ENCODE measurements around the gene CMSS1. TPM values are rescaled to one million over a fixed set of nuclear protein-coding genes. Genes with fewer than 3 reads are reported as not detected.

CMSS1 gene
- total RNA-seq, 1 experiment from 2014 or later = 35.7 TPM

DNA sequence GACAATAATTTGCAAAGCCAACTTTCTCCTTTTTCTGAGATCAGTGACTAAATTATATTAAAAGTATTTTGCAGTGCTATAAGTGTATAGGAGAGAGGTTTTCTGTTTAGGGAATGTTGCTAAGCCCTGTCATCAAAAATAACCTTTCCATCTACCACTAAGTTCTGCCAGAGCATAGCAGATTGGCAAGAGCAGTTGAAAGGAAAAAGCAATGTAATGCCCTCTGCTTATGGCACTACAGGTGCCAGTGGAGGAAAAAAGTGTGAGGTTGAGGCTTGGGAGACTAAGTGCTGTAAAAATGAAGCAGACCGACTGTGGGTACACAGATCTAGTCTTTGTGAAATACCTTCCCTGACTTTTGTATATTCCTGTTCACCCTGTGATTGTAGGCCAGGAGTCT is 285.1 kb downstream of the CMSS1 start:
- in situ Hi-C loops (cut with HindIII; ENCODE audit: low sequenced_read_pairs) = no loop called here
- DNase-seq (ENCODE audit: low spot score) = no peak

DNA sequence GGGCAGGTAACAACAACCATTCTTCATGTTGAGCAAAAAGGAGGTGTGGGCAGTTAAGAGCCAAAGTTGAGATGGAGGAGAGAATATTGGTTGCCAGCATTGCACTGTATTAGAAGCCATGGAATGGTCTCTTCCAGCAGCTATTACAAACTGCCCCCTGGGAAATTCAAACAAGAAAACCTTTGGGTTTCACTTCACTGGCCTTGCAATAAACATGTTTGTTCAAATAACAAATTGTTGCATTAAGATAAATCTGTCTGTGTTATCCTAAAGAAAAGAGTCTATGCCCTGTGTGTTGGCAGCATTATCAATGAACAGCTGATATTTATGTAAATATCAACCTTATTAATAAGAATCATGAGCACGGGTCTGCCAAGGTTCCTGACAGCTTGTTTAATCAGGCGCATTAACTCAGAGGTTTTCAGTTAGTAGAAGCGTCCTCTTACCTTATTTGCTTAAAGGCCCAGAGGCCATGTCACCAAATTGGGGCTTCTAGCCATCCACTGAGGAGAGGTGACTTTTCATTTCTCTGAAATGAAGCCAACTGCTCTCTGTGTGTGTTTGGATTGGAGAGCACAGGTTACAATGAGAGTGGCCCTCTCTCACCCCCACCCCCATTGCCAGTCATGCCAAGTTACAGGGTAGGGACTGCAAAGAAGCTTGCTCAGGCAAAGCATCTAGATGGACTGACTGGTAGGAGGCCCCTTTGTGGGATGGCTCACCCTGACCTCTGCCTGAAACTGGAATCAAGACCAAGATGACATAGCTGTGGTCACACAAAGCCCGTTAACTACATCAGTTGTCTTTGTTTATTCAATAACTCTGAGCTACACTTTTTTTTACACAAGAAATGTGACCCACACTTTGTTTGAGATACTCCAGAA is 286.1 kb downstream of the CMSS1 start:
- no peak for DNase-seq (ENCODE audit: low spot score)
- in situ Hi-C loops (cut with HindIII; ENCODE audit: low sequenced_read_pairs) = no loop called here

DNA sequence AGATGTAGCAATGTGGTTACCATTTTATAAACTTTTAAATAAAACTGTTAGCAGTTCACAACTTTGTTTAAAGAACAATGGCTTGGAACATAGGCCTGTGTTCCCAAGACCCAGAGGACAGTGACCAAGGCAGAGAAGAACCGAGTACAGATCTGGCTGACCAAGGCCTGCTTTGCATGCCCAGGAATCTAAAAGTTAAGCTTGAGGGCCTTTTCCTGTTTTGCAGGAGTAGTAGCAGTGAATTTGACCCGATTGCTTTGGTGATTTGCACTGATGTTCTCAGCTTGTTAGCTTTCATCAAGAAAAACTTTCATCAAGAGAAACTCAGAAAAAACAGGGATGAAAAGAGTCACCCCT is 286.8 kb downstream of the CMSS1 start:
- in situ Hi-C loops (cut with HindIII; ENCODE audit: low sequenced_read_pairs) = no loop called here

DNA sequence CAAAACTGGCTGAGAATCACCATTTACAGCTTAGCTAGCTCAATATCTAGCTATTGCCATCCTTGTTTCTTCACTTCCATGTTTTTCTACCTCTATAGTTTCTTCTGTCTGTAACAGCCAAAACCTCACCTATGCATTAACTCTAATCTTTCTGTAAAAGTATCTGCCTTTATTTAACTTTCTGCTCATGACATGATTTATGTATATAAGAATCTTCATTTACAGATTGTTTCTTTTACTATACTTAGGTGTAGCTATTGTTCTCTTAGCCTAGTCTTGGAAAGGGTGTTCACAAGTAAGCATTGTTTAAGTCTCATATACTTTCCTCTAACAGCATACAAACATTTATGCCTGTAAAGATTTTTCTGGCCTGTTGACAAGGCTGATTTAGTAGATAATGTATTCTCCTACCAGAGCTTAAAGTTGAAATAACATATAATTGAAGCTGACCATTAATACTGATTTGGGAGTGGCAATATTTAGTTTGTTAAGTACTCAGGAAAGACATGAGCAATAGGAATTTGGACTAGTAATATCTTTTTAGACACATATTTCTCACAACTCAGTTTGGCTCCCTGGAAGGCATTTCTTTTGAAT is 287.3 kb downstream of the CMSS1 start:
- in situ Hi-C loops (cut with HindIII; ENCODE audit: low sequenced_read_pairs) = no loop called here
- no peak for DNase-seq (ENCODE audit: low spot score)

More for the DNA sequence above, 286.8 kb downstream of the CMSS1 start:
- no peak for DNase-seq (ENCODE audit: low spot score)

DNA sequence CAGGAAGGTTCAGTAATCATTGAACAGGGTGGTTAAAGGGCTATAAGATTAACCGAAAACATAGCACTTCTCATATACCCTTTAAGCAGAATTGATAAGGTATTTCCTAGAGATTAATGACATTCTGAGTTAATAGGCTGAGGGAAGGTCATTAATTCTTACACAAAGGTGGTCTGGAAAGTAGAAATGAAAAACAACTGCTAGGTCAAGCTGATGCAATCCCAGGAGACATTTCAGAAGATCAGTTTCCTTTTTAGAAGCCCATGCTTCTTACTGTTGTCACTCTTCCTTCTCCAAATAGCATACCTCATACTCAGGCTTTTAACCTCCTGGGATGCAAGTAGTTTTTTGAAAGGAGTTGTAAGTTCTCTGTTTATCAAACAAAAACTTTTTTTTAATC is 287.8 kb downstream of the CMSS1 start:
- no peak for DNase-seq (ENCODE audit: low spot score)
- in situ Hi-C loops (cut with HindIII; ENCODE audit: low sequenced_read_pairs) = no loop called here

DNA sequence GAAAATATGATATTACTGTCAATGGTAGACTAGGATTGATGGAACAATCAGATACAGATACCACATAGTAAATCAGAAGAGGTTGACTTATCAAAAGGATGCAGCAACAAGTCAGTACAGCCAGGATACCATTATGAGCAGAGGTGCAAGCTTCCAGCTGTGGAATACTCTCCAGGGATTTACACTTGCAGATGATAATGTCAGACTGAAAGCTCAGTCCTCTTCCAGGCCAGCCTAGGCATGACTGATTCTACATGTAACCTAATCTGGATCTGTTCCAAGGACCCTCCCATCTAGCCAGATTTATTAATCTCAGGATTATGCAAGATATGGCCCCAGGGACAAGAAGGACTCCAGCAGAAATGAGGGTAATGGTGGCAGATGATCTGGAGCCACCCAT is 288.4 kb downstream of the CMSS1 start:
- no peak for DNase-seq (ENCODE audit: low spot score)
- in situ Hi-C loops (cut with HindIII; ENCODE audit: low sequenced_read_pairs) = no loop called here

DNA sequence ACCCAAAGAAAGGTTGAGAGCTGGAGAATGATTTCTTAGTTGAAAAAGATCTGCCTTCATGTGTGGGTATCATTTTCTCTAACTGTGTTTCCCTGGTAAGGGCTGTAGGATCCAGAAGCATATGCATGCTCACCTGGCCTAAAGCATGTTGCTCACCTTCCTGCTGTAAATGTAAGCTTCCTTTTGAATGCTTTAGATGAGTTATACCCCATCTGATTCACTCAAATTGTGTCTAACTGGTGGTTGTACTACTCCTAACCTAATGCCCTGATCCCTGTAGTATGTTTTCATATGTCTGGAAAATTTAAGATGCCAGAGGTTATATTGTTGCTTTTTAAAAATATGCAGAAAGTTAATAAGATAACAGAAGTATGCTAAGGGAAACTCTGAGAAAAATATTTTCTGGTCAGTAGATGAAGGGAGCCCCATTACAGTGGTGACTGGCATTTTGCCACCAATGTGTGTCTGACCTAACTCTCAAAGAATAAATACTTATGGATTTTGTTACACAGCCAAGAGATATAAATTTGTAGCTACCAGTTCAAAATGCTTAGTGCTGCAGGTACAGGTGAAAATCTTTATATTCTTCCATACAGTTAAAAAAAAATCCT is 289.0 kb downstream of the CMSS1 start:
- in situ Hi-C loops (cut with HindIII; ENCODE audit: low sequenced_read_pairs) = no loop called here
- DNase-seq (ENCODE audit: low spot score) = no peak

DNA sequence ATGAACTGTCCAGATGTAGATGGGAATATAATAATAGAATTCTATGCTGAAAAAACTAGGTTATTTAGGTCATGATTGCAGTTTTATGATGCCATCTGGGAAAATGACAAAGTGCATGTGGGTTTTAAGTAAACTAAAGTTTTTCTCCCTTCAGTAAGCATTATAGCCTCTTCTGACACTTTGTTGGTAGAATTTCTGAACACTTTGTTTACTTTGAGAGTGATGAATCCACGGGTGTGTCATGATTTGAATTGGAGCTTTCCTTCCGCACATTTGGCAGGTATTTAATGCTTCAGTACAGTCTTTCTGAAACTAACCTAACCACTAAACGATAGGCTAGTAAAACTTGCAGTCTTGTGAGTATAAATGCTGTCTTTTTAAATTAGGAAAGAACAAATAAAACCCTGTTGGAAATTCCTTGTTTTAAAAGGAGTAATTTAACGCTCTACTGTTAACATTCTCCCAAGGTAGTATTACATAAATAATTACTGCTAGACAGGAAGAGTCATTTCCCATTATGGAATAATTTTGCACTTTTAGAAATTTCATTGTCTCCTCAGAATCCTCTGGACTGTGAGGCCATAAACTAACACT is 289.7 kb downstream of the CMSS1 start:
- in situ Hi-C loops (cut with HindIII; ENCODE audit: low sequenced_read_pairs) = no loop called here
- DNase-seq (ENCODE audit: low spot score) = no peak

DNA sequence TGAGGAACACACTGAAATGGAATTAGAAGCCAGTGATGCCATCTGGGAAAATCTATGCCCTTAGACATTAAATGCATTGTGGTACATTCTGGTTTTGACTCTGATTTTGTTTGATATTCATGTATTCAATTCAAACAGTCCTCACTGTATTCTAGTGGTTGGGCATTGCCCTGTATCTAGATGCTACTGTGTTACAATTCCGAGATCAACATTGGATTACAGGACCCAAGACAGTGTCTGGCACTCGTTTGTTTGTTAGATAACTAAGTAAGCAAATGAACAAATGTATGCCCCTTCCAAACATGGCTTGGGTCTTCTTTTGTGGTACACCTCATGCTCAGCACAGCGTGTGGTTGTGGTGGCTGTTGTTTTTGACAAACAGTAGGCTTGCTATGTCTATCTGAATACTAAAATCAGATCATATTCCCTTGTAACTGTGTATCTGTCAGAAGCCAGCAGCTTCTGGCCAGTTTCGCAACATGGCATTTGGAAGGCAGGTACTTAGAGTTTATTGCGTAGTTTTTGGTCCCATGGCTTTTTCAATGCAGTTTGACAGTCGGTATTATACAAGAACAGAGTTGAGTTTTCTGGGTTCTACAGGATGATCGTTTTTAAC is 290.9 kb downstream of the CMSS1 start:
- in situ Hi-C loops (cut with HindIII; ENCODE audit: low sequenced_read_pairs) = no loop called here
- DNase-seq (ENCODE audit: low spot score) = no peak

DNA sequence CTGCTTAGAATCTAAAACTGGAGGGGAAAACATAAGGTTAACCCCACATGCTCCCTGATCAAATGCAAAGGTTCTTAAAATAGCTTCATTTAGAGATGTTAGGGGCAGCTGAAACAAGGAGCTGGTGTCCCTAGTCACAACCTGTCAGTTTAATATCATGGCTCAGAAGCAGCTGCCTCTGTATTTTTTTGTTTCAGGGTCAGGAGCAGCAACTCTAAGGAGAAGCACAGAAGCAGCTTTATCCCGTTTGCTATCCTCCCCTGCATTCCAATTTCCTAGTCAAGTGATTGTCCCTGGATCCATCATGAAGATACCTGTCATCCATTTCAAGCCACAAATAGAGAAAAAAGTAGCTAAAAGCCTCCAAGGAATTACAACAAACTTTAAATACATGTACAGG is 292.5 kb downstream of the CMSS1 start:
- in situ Hi-C loops (cut with HindIII; ENCODE audit: low sequenced_read_pairs) = no loop called here
- no peak for DNase-seq (ENCODE audit: low spot score)

DNA sequence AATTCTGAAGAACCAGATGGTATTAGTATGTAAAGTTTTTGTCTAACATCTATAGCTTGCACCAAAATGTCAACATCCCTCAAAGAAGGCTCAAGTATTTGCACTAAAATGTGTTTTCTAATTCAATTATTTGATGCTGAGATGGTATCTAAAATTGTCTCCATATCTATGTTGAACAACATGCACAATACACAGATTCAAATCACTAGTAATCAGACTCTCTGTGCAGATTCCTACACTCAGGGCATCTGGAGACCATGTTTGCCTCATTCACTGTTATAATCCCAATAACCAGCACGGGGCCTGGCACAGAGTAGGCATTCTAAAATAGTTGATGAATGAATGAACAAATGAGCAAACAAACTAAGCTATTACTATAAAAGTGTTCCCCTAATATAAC is 294.1 kb downstream of the CMSS1 start:
- DNase-seq (ENCODE audit: low spot score) = no peak

DNA sequence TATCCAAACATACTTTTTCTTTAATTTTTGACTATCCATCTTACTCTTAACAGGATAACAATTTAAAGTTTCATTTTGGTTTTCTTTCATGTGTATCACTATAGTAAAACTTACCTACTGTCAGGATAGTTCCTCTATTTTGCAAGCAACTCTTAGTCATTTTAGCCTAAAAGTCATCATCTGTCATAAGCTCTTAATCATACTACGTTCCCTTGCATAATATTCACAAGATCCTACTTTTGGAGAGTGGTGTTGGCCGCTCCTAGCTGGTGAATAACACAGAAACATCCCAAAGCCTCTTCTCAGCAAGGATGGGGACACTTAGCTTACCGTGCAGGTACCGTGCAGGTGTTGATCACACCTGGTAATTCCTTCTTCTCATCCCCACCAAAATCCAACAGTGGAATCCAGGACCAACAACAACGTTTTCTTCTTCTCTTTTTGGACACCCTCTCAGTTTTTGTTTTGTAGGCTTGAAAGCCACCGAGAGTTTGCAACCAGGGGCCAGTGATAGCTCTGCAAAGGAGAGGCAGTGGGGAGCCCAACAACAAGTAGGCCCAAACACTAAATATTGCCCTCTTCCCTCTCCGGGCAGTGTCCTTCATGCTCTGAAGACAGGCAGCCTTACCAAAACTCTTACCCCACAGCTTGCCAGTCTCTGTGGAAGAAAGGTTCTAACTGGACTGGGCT is 296.2 kb downstream of the CMSS1 start:
- no peak for DNase-seq (ENCODE audit: low spot score)
- in situ Hi-C loops (cut with HindIII; ENCODE audit: low sequenced_read_pairs) = no loop called here

More for the DNA sequence above, 294.1 kb downstream of the CMSS1 start:
- in situ Hi-C loops (cut with HindIII; ENCODE audit: low sequenced_read_pairs) = no loop called here

DNA sequence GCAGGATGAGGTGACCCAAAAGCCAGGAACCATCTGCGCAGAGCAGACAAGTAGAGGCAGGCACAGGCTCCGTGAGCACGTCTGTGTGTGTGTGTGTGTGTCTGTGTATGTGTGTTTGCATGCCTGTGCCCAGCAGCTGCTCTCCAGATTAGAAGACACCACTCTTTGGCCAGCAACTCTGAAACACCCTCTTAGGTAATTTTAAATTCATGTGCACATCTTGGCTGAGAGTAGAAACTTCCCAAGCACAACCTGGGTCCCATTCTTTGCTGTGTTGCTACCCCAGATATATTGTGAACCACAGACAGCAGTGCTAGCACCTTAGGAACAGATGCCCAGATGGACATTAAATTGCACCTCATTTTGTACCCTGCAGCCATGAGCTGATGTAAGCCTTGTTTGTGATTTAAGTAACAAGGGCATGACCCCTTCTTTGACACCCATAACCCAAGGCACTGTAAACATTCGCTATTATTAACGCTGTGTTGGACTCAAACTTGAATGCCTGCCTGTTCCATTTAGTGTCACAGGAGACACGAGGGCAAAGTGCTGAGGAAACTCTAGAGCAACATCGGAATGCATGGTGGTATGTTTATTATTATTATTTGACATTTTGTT is 296.9 kb downstream of the CMSS1 start, which contains the start of gene FILIP1L:
TSS of gene FILIP1L (minus strand) at position 89 of the 618 bp plus-strand sequence.
- no peak for DNase-seq (ENCODE audit: low spot score)
- in situ Hi-C loops (cut with HindIII; ENCODE audit: low sequenced_read_pairs) = no loop called here

DNA sequence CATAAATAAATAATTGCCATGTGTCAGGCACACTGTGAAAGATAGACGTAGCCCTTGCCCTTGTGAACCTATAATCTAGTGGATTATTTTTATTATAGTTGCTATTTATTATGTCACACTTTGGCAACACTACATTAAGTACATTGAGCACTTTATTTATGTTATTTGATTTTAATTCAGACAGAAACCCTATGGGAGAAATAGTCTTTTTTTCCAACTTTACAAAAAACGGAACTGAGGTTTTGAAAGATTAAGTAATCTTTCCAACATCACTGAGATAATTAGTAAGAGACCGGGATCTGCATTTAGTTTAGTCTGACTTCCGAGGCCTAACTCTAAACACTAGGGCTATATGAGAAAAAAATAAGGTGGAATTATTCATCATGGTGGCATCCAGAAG is 299.4 kb downstream of the CMSS1 start:
- no peak for DNase-seq (ENCODE audit: low spot score)
- in situ Hi-C loops (cut with HindIII; ENCODE audit: low sequenced_read_pairs) = no loop called here

DNA sequence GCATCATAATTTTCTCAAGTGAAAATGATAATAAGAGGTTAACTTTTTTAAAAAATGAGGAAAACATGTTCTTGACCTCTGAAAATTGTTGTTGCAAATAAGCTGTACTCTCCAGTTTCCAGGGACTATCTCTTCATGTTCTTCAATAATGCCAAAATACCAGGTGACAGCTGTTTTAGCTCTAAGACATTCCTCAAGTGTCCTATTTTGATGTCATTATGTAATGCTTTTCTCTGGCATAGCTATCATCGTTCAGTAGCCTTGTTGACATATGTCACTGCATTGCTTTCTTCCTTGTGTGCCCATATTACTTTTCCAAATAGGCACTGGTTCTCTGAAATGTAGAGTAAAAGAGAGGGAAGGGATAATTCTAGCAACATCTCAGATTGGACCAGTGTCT is 302.4 kb downstream of the CMSS1 start:
- in situ Hi-C loops (cut with HindIII; ENCODE audit: low sequenced_read_pairs) = no loop called here

DNA sequence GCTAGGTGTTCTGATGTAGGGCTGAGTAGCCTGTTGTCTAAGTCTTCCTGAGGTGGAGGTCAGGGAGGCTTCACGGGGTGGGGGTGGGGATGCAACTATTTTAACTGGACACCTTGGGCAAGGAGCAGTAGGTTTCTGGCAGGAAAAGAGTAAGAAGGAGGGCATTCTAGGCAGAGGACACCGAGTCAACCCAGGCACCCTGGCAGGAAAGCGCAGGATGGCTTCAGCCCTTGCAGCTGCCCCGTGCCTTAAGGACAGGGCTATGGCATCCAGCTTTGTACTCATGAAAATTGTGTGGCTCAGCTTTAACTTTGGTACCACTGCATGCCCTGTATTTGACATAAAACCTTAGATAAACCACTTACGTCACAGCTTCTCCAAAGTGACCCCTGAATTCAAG is 303.0 kb downstream of the CMSS1 start:
- in situ Hi-C loops (cut with HindIII; ENCODE audit: low sequenced_read_pairs) = no loop called here
- DNase-seq (ENCODE audit: low spot score) = no peak

More for the DNA sequence above, 302.4 kb downstream of the CMSS1 start:
- peak; percentile 73 for DNase-seq (ENCODE audit: low spot score)

DNA sequence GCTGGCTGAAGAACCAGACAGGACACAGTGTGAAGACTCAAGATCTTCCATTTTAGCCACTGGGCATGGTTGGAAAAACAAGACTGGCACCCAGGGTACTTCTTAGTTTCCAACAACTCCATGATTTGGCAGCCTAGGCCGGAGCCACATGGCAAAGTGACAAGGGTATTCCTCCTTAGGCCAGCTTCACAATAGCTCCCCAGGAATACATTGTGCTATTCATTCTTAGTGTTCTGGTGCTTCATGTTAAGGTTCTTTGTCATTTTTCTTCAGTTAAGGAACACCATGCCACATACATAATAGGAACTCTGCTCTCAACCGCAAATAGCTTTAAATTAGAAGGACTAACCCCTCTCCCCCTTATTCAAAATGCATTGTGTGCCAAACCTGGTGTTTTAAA is 304.7 kb downstream of the CMSS1 start:
- in situ Hi-C loops (cut with HindIII; ENCODE audit: low sequenced_read_pairs) = no loop called here
- DNase-seq (ENCODE audit: low spot score) = no peak

DNA sequence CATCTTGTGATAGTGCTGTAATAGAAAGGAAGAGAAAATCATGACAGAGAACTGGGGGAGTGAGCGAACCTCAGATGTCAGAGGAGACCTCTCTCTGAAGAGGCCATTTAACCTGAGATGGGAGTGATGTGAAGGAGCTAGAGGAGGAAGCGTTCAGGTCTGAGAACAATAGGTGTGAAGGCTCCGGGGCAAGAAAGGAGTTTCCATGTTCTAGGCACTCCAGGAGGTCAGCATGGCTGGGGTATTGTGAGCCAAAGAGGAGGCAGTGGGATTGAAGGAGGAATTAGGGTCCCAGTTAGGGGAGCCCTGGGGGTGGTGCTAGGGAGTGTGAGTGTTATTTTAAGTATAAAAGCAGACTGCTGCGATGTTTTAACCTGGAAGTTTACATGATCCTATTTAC is 305.4 kb downstream of the CMSS1 start:
- in situ Hi-C loops (cut with HindIII; ENCODE audit: low sequenced_read_pairs) = no loop called here
- no peak for DNase-seq (ENCODE audit: low spot score)
